NCI-H2227 (cell line): ENCODE data around the gene CPLX1.
A peak's percentile ranks its signal among the peaks of the same experiment; 100 is the strongest.
"Not testable (repeated sequence)": the region's sequence is repeated elsewhere in the genome, so short reads cannot be mapped to it uniquely, and the experiment has no call there.

ENCODE experiments used
- DNase-seq: peaks from one replicate; lab custom pipeline; 2025; ENCODE audit not compliant: unreplicated experiment; lab: John Stamatoyannopoulos, UW

CPLX1 gene

GRCh38 chr4:793093-793861 is 32.7 kb downstream of the CPLX1 start:
- DNase-seq, result peak; percentile 25

DNA sequence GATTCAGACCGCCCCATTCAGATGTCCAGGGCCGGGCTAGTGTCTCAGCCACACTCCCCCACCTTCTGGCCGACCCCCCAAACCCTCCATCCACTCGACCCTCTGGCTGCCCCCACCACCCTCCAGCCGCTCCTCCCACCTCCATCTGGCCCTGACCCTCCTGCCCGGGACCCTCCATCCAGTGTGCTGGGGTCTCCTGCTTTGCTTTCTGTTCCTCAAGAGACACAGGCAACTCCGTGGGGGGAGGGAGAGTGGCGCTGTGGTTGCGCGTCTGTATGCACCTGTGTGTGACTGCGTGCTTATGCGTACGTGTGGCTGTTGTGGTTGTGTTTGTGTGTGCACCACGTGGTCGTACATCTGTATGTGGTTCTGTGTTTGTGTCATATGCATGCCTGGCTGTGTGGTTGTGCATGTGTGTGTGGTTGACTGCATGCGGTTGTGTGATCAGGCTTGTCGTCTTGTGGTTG is 33.3 kb downstream of the CPLX1 start:
- no peak for DNase-seq

DNA sequence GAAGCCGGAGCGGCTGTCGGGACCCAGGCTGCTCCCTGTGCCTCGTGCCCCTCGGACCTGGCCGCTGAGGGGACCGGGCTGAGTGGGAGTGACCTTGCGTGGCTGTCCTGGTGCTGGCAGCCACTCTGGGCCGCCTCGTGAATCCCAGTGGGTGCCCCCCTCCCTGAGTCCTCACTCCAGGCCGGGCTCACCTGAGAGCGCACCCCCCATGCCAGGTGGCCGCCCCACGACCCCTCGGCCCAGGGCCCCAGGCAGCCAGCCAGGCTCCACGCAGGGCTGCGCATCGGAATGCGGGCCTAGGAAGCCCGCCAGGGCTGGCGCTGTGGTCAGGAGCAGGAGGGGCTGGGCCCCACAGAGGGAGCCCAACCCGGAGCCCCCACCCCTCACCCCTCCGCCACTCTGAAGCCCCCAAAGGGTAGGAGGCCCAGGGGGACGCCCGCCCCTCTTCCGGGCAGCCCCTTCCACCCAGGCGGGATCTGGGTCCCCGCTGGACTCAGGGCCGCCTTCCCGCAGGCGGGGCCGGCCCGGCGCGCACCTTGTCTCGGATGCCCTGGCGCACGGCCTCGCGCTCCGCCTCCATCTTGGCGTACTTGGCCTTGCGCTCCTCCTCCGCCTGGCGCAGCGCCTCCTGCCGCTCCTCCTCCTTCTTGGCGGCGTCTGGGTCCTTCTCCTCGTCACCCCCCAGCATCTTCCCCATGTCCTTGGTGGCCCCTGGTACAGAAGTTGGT is 33.9 kb downstream of the CPLX1 start:
- no peak for DNase-seq

DNA sequence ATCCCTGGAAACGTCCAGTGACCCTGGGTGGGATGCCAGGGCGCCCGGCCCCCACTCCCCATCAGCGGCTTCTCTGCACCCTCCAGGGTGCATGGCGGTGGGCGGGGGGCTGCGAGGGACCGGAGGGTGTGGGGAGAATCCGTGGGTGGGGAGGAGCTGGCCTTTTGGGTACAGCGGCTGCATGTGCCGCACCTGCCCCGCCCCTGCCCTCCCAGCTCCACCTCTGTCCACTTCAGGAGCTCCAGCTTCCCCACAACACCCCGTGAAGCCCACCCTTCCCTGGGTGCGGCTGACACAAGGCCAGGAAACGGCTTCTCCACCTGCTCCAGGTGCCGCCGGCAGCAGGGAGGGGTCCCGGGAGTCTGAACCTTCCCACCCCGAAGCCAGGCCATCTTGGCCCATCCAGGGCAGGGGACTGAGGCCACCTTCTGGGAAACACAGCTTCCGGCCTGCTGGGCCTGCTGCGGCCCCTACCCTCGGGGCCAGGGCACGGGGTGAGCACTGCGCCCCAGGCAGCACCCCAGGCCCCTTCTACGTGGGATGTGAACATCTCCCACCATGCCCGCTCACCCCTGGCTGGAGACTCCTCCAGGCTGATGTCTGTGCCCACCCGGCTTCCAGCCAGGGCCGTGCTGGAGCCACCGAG is 34.6 kb downstream of the CPLX1 start:
- DNase-seq, result no peak

DNA sequence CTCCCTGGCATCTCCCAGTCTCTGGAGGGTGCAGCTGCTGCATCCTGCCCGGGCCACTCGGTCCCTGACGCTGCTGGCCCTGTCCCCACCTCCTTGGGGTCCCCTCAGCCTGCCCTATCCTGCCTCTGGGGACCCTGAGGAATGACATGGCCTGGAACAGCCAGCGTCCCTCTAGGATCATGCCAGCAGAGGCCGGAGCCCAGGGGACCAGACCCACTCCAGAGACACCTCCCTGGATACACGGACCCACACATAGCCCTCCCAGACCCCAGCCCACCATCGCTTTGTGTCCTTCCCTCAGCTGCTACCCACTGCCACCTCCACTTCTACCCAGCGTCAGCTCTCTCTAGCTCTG is 35.5 kb downstream of the CPLX1 start:
- DNase-seq, result no peak

GRCh38 chr4:789571-790465 is 36.1 kb downstream of the CPLX1 start:
- DNase-seq, result no peak

- no peak for DNase-seq
Observed at GRCh38 chr4:788636-789297, 37.2 kb downstream of the CPLX1 start.

GRCh38 chr4:788006-788635 is 37.8 kb downstream of the CPLX1 start:
- DNase-seq, result no peak

DNA sequence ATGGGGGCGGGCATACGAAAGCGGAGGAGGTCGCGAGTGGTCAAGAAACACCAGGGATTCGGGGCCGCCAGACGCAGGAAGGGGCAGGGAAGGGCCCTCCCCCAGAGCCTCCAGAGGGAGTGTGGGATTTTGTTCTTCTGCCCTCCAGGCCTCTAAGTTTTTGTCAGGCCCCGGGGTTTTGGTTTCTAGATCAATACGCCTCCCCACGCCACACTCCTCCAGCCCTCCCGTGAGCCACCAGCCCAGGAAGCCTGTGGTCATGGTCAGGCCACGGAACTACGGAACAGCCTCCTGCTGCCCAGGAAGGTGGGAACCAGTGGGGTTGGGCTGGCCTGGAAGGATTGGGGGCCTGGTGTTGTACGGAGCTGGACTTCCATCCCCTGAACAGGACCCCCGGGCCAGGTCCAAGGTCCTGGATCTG is 38.4 kb downstream of the CPLX1 start:
- no peak for DNase-seq

DNA sequence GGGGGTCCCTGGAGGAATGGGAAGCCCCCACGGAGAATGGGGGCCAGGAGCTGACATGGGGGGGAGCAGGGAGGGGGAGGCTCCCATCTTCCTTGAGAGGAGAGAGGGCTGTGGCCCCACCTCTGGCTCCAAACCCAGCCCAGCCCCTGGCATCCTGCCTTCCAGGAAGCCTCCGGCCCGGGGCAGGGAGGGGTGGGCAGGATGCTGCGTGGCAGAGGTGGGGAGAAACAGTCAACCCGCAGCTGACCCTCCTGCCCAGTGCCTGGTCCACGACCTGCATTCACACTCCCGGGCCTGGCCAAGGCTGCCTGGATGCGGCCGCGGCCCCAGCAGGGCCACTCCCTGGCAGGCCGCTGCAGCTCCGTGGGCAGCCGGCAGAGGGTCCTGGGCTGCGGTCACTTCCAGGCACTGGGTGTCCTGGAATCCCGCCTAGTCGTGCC is 39.0 kb downstream of the CPLX1 start:
- DNase-seq, result no peak

GRCh38 chr4:786074-786741 is 39.7 kb downstream of the CPLX1 start:
- no peak for DNase-seq

DNA sequence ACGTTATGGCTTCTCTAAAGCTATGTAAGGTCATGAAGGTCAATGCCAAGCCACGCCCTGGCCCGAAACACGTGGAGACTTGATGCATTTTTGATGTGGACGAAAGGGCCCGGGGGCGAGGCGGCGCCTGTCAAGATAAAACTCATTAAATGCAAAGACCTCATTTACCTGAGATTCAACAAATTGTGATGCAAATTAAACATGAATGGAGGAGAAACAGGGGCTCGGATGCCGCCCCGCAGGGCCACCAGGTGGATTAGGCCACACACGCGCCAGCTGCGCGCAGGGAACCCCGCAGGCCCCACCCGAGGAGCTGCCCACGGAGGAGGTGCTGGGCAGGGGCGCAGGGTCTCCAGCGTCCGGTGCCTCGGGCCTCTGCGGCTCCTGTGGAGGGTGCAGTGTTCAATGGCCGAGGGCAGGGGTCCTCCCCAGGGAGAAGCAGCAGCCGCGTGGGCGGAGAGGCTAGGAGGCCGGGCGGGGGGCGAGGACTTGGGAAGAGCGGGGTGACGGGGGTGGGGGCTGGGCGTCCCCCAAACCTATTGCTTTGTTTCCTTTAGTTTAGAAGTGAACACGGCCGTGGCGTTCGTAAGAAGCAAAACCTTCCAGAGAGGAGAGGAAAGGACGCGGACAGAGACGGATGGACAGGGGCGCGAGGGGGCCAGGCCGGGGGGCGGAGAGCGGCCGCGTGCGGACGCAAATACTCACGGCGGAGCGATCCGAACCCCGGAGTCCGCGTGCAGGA is 40.4 kb downstream of the CPLX1 start:
- DNase-seq, result no peak

GRCh38 chr4:784401-785331 is 41.3 kb downstream of the CPLX1 start:
- no peak for DNase-seq

DNA sequence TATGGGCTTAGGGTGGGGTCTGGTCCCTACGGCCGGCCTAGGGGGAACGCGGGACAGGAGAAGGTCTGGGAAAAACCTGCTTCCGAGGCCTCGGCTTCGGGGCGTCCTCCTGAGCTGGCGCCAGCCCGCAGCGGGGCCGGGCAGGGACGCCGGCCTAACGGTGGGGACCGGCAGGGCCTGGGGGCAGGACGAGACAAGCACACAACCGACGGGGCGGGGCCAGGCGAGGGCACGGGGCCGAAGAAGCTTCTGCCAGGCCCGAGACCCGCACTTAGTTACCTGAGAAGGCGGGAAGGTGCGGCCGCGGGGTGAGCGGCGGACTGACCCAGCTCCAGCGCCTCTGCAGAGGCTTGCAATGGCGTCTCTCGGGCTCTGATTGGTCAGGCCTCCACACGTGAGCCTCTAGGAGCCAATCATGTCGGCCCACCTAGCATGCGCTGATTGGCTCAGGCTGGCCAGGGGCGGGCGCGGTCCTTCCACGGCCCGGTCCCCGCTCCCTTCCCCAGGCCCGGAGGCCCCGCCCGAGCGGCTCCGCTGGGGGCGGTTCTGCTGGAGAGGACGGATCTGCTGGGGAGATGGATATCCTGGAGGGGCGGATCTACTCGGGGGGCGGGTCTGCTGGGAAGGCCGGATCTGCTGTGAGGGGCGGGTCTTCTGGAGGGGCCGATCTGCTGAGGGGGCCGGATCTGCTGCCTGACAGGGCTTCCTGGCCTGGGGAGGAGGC is 44.3 kb downstream of the CPLX1 start:
- peak; percentile 97 for DNase-seq

- DNase-seq, result no peak
Observed at GRCh38 chr4:780716-781492, 45.0 kb downstream of the CPLX1 start.

DNA sequence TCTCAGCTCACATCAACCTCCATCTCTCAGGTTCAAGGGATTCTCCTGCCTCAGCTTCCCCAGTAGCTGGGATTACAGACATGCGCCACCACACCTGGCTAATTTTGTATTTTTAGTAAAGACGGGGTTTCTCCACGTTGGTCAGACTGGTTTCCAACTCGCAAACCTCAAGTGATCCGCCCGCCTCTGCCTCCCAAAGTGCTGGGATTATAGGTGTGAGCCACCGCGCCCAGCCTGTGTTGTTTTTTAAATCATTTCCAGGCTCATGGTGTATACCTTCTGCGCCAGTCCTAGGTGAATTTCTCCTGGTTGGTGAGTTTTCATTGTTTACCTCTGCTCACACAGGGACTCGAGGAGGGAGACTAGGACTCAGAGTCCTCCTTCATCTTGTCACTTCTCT is 45.7 kb downstream of the CPLX1 start:
- DNase-seq, result not testable (repeated sequence)
